CD4-positive, CD25-positive, alpha-beta regulatory T cell (primary cell): ENCODE results near the gene PALD1. TPM values are rescaled to one million over a fixed set of nuclear protein-coding genes. Genes with fewer than 3 reads are reported as not detected.
A peak's percentile ranks its signal among the peaks of the same experiment; 100 is the strongest.

Experiments used
- ATAC-seq, 2 donors: fragments of 150-1000 bp; cut with Tn5 transposase; one replicate each; pipeline ENCODE4 v1.10.0; 2021; ENCODE audit warnings: low read depth in 2 of 2, moderate number of reproducible peaks in 2 of 2, moderate library complexity in 1 of 2
- DNase-seq, 3 donors: peaks; one replicate each; pipeline versions ENCODE4 v3.0.0 to v3.0.0-alpha.2; 2012 to 2022; ENCODE audit warnings: mixed read lengths in 1 of 3
- H3K27ac ChIP-seq: one replicate; pipeline ENCODE4 v1.7.0; 2013; ENCODE audit warnings: mild to moderate bottlenecking, low read length; ENCODE audit not compliant: insufficient read depth, poor library complexity, severe bottlenecking
- H3K27me3 ChIP-seq: one replicate; pipeline ENCODE4 v1.7.0; 2013; ENCODE audit warnings: low read length; ENCODE audit not compliant: control insufficient read depth, insufficient read depth
- H3K36me3 ChIP-seq: one replicate; pipeline ENCODE4 v1.7.0; 2013; ENCODE audit warnings: mild to moderate bottlenecking, low read length, moderate library complexity; ENCODE audit not compliant: control insufficient read depth, insufficient read depth
- H3K4me1 ChIP-seq: 2 replicates; pipeline ENCODE4 v1.7.0; 2013; ENCODE audit warnings: mild to moderate bottlenecking, low read length; ENCODE audit not compliant: insufficient read depth, control insufficient read depth, poor library complexity, severe bottlenecking
- H3K4me3 ChIP-seq: one replicate; pipeline ENCODE4 v1.7.0; 2013; ENCODE audit warnings: low read depth, mild to moderate bottlenecking, low read length, moderate library complexity
- H3K9me3 ChIP-seq, 2 experiments: 1 replicate in 1 of 2; 2 replicates in 1 of 2; pipeline ENCODE4 v1.7.0; 2013; ENCODE audit warnings: low read length in 2 of 2, mild to moderate bottlenecking in 1 of 2, moderate library complexity in 1 of 2; ENCODE audit not compliant: control insufficient read depth in 2 of 2
- H3K27ac Mint-ChIP-seq, 3 donors: one replicate each; pipeline ENCODE4 v1.8.0; 2020 to 2022; ENCODE audit warnings: mild to moderate bottlenecking in 3 of 3, mixed read lengths in 3 of 3, moderate library complexity in 2 of 3
- H3K27me3 Mint-ChIP-seq: one replicate; pipeline ENCODE4 v1.8.0; 2022; ENCODE audit warnings: mild to moderate bottlenecking, mixed read lengths
- H3K36me3 Mint-ChIP-seq: one replicate; pipeline ENCODE4 v1.8.0; 2020; ENCODE audit warnings: mixed read lengths
- H3K4me1 Mint-ChIP-seq, 4 donors: one replicate each; pipeline ENCODE4 v1.8.0; 2020 to 2022; ENCODE audit warnings: mixed read lengths in 4 of 4, mild to moderate bottlenecking in 1 of 4
- H3K4me3 Mint-ChIP-seq, 4 donors: one replicate each; pipeline ENCODE4 v1.8.0; 2020 to 2022; ENCODE audit warnings: mild to moderate bottlenecking in 4 of 4, mixed read lengths in 4 of 4, moderate library complexity in 3 of 4
- H3K9me3 Mint-ChIP-seq, 7 donors: one replicate each; pipeline ENCODE4 v1.8.0; 2020 to 2022; ENCODE audit warnings: mixed read lengths in 7 of 7, mild to moderate bottlenecking in 3 of 7, moderate library complexity in 2 of 7
- polyA plus RNA-seq, 4 donors: library from polyadenylated mRNA; unstranded; fragments of 300-500 nt; fragmentation: Illumina TruSeq; gene quantifications; one replicate each; pipeline ENCODE4 v1.2.3, GENCODE V29; 2021
- total RNA-seq: library from RNA; stranded (reverse); gene quantifications from one replicate; pipeline ENCODE4 v1.2.3, GENCODE V29; 2022

The PALD1 gene
- total and polyA plus RNA-seq, 5 donors from 2014 or later, result not detected

- H3K4me1 ChIP-seq, result no peaks in the 10 kb centered on the region
- H3K4me3 Mint-ChIP-seq, result no peak overlapping the region
- H3K27ac ChIP-seq, result no peak overlapping the region
- H3K27ac Mint-ChIP-seq, result peak overlapping the region in 1 of 3 donors; percentile 32
- peaks cover 2% of the 10 kb centered on the region for H3K36me3 Mint-ChIP-seq
- peaks cover 11% of the 10 kb centered on the region for H3K27me3 Mint-ChIP-seq
- H3K9me3 Mint-ChIP-seq, result peaks cover 0 to 1% (median 0%) of the 10 kb centered on the region in 7 donors
- H3K27me3 ChIP-seq, result no peaks in the 10 kb centered on the region
- no peaks in the 10 kb centered on the region for H3K36me3 ChIP-seq
- no peak for DNase-seq
- no peak overlapping the region for H3K4me3 ChIP-seq
- no peaks in the 10 kb centered on the region for H3K9me3 ChIP-seq
- H3K4me1 Mint-ChIP-seq, result peaks cover 0 to 10% (median 5%) of the 10 kb centered on the region in 4 donors
- no peak for ATAC-seq
These were observed 112.3 kb downstream of the PALD1 start for GRCh38 chr10:70590655-70591416.

DNA sequence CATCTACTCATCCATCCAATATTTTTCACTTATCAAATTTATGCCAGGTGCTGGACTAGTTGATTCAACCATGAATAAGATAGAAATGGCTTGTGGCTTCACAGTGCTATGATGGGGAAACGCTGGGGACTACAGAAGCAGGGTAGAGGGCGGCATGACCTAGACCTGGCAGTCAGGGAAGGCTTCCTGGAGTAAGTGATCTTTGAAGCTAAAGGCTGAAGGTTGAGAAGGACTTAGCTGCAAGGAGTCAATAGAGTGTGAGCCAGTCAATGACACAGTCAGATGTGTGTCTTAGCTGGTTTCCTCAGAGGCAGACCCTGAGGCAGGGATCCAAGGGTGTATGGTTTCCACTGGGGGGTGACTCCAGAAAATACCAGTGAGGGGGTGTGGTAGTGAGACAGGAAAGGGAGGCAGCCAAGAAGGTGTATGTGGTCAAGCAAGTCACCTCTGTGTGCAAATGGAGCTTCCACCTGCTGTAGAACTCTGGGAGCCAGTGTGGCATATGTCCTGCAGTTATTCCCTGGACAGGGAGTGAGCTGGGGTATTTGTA is 113.7 kb downstream of the PALD1 start:
- Histone ChIP-seq H3K27ac (no peak overlapping the region), H3K4me3 (no peak overlapping the region), H3K9me3 (no peaks in the 10 kb centered on the region), H3K36me3 (peaks cover 11% of the 10 kb centered on the region), H3K4me1 (no peaks in the 10 kb centered on the region), H3K27me3 (no peaks in the 10 kb centered on the region)
- ATAC-seq (no peak), DNase-seq (no peak)
- H3K4me3 Mint-ChIP-seq, result no peak overlapping the region
- H3K27ac Mint-ChIP-seq, result no peak overlapping the region
- H3K9me3 Mint-ChIP-seq, result peaks cover 0 to 1% (median 0%) of the 10 kb centered on the region in 7 donors
- peaks cover 6% of the 10 kb centered on the region for H3K27me3 Mint-ChIP-seq
- peaks cover 0 to 22% (median 13%) of the 10 kb centered on the region in 4 donors for H3K4me1 Mint-ChIP-seq
- peaks cover 13% of the 10 kb centered on the region for H3K36me3 Mint-ChIP-seq

DNA sequence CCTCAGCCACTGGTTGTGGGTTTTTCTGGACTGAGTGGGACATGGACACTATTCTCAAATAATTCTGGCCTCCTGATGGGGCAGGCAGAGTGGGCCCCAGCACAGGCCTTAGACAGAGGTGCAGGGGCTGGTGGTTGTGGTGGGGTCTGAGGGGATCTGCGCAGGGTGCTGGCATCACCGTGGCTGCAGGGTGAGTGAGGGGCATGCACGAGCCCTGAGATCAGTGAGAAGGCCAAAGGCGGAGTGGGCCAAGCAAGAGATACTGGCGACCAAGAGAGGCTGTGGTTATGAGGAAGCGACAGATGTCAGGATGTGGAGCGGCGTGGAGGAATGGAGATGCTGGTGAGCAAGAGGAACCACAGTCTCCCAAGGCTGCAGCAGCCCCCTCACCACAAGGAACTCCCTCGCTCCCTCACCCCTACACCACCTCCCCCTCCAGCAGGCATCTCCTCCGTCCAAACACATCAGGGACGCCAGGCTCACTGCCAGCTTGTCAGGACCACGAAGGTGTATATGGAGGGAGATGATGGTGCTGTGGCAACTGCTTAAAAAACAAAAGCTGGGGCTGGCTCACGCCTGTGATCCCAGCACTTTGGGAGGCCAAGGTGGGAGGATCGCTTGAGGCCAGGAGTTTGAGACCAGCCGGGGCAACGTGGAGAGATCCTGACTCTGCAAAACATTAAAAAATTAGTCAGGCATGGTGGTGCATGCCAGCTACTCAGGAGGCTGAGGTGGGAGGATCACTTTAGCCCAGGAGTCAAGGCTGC is 114.4 kb downstream of the PALD1 start:
- H3K4me1 Mint-ChIP-seq, result peaks cover 5 to 29% (median 18%) of the 10 kb centered on the region in 4 donors
- no peaks in the 10 kb centered on the region for H3K27me3 ChIP-seq
- peaks cover 19% of the 10 kb centered on the region for H3K36me3 Mint-ChIP-seq
- peaks cover 0 to under 1% (median 0%) of the 10 kb centered on the region in 7 donors for H3K9me3 Mint-ChIP-seq
- no peak overlapping the region for H3K4me3 ChIP-seq
- H3K27ac ChIP-seq, result no peak overlapping the region
- H3K27ac Mint-ChIP-seq, result peak overlapping the region in 1 of 3 donors; percentile 31
- H3K27me3 Mint-ChIP-seq, result peaks cover 4% of the 10 kb centered on the region
- H3K9me3 ChIP-seq, result no peaks in the 10 kb centered on the region
- no peaks in the 10 kb centered on the region for H3K4me1 ChIP-seq
- ATAC-seq (no peak), DNase-seq (no peak)
- peaks cover 16% of the 10 kb centered on the region for H3K36me3 ChIP-seq
- no peak overlapping the region for H3K4me3 Mint-ChIP-seq

DNA sequence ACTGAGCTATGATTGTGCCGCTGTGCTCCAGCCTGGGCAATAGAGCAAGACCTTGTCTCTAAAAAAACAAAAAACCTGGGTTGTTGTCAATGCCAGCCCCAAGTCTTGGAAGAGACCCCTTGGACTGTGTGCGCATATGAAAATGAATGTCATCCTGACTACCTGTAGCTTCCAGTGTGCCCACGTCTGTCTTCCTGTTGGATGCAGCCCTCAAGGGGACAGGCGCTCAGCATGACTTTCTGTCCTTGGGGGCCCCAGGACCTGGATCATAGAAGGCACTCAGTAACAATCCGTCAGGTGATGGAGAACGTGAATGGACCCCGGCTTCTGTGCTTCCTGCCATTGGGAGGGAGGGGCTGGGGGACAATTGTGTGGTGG is 114.9 kb downstream of the PALD1 start:
- H3K4me1 ChIP-seq, result no peaks in the 10 kb centered on the region
- ATAC-seq, result no peak
- no peaks in the 10 kb centered on the region for H3K27me3 Mint-ChIP-seq
- H3K27ac Mint-ChIP-seq, result peak overlapping the region in 1 of 3 donors; percentile 36
- H3K4me1 Mint-ChIP-seq, result peaks cover 5 to 32% (median 18%) of the 10 kb centered on the region in 4 donors
- no peak overlapping the region for H3K27ac ChIP-seq
- H3K4me3 Mint-ChIP-seq, result no peak overlapping the region
- no peak overlapping the region for H3K4me3 ChIP-seq
- H3K9me3 ChIP-seq, result no peaks in the 10 kb centered on the region
- H3K27me3 ChIP-seq, result no peaks in the 10 kb centered on the region
- H3K36me3 ChIP-seq, result peaks cover 22% of the 10 kb centered on the region
- DNase-seq, result no peak
- H3K9me3 Mint-ChIP-seq, result no peaks in the 10 kb centered on the region
- peaks cover 21% of the 10 kb centered on the region for H3K36me3 Mint-ChIP-seq

- H3K36me3 ChIP-seq, result peaks cover 28% of the 10 kb centered on the region
- H3K27ac Mint-ChIP-seq, result peak overlapping the region in 2 of 3 donors; percentile 25 to 60
- H3K27ac ChIP-seq, result no peak overlapping the region
- H3K4me1 ChIP-seq, result no peaks in the 10 kb centered on the region
- no peak for ATAC-seq
- no peaks in the 10 kb centered on the region for H3K27me3 Mint-ChIP-seq
- H3K4me1 Mint-ChIP-seq, result peaks cover 5 to 35% (median 18%) of the 10 kb centered on the region in 4 donors
- H3K9me3 Mint-ChIP-seq, result no peaks in the 10 kb centered on the region
- H3K36me3 Mint-ChIP-seq, result peaks cover 26% of the 10 kb centered on the region
- H3K4me3 ChIP-seq, result no peak overlapping the region
- no peak overlapping the region for H3K4me3 Mint-ChIP-seq
- H3K27me3 ChIP-seq, result no peaks in the 10 kb centered on the region
- DNase-seq, result no peak
- no peaks in the 10 kb centered on the region for H3K9me3 ChIP-seq
These were observed 115.6 kb downstream of the PALD1 start for GRCh38 chr10:70594161-70594560.

DNA sequence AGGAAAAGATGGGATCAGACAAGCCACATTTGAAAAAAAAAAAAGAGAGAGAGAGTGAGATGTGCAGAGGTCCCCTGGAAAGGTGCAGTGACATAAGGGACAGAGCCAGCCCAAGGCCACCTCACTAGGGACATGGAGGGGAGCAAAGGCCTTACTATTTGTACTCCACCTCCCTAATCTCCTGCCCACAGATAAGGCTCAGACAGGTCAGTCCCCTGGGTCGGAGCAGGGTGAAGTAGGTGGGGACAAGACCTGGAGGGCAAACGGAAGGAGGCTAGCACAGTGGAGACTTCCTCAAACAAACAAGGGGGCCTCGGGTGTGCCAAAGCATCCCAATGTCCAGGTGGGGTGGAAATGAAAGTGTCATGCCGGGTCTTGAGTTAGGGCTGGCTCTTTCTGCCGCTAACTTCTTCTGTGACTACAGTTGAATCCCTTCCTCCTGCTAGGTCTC is 117.0 kb downstream of the PALD1 start:
- ATAC-seq (no peak), DNase-seq (no peak)
- Mint-ChIP-seq H3K27ac (peak overlapping the region in 2 of 3 donors; percentile 62 to 82), H3K36me3 (peaks cover 33% of the 10 kb centered on the region), H3K9me3 (no peaks in the 10 kb centered on the region), H3K4me1 (peaks cover 5 to 47% (median 22%) of the 10 kb centered on the region in 4 donors), H3K4me3 (peak overlapping the region in 1 of 4 donors; percentile 1), H3K27me3 (peaks cover 4% of the 10 kb centered on the region)
- Histone ChIP-seq H3K4me3 (no peak overlapping the region), H3K36me3 (peaks cover 41% of the 10 kb centered on the region), H3K27me3 (no peaks in the 10 kb centered on the region), H3K27ac (no peak overlapping the region), H3K9me3 (no peaks in the 10 kb centered on the region), H3K4me1 (peaks cover 12% of the 10 kb centered on the region)

GRCh38 chr10:70596110-70596798 is 117.7 kb downstream of the PALD1 start:
- H3K27ac ChIP-seq, result no peak overlapping the region
- H3K4me3 Mint-ChIP-seq, result peak overlapping the region in 2 of 4 donors; percentile 10 to 63
- H3K27me3 ChIP-seq, result no peaks in the 10 kb centered on the region
- no peaks in the 10 kb centered on the region for H3K9me3 Mint-ChIP-seq
- peaks cover 41% of the 10 kb centered on the region for H3K36me3 ChIP-seq
- H3K4me1 ChIP-seq, result peaks cover 18% of the 10 kb centered on the region
- H3K4me1 Mint-ChIP-seq, result peaks cover 5 to 53% (median 23%) of the 10 kb centered on the region in 4 donors
- no peaks in the 10 kb centered on the region for H3K9me3 ChIP-seq
- DNase-seq (no peak), ATAC-seq (no peak)
- H3K27me3 Mint-ChIP-seq, result peaks cover 4% of the 10 kb centered on the region
- peak overlapping the region; percentile 26 to 62 (median 48) for H3K27ac Mint-ChIP-seq
- H3K4me3 ChIP-seq, result no peak overlapping the region
- peaks cover 33% of the 10 kb centered on the region for H3K36me3 Mint-ChIP-seq
